DOHH2 (cell line): ENCODE measurements around the gene CASP8AP2.

Experiments used
- CTCF ChIP-seq: fragments of 200-600 bp; sonication (generic); IDR thresholded peaks from one replicate; pipeline ENCODE4 v1.5.1; 2014; ENCODE audit warnings: antibody characterized with exemption, mild to moderate bottlenecking, low read depth, low read length; ENCODE audit not compliant: poor library complexity, severe bottlenecking
- EZH2phosphoT487 ChIP-seq: fragments of 200-600 bp; sonication (generic); IDR thresholded peaks from 2 replicates; pipeline ENCODE4 v1.6.1; 2017; ENCODE audit warnings: borderline replicate concordance, mild to moderate bottlenecking, antibody characterized with exemption, low read length, moderate library complexity, mixed read lengths

GRCh38 chr6:89866024-89866678 lies 36.5 kb downstream of the CASP8AP2 start:
- TF ChIP-seq CTCF (no peak), EZH2phosphoT487 (no peak)
